GM19467 (cell line): ENCODE measurements around the gene DAZAP2.
"Not testable (repeated sequence)": the region's sequence is repeated elsewhere in the genome, so short reads cannot be mapped to it uniquely, and the experiment has no call there.

Source experiments
- ATAC-seq: cut with Tn5 transposase; IDR thresholded peaks from one replicate; pipeline ENCODE4 v1.9.1; 2021; ENCODE audit warnings: mild to moderate bottlenecking, moderate library complexity; ENCODE audit not compliant: unreplicated experiment

Gene DAZAP2

GRCh38 chr12:51217133-51217967 lies 21.3 kb upstream of the DAZAP2 start:
- ATAC-seq: no peak

- ATAC-seq: peak; percentile 48
Observed at GRCh38 chr12:51217968-51218606, 20.5 kb upstream of the DAZAP2 start, which contains the start of gene POU6F1. Gene POU6F1, minus strand, starts transcription at chr12:51218062. Its CDS starts 11,226 bp downstream, at chr12:51206836.

- ATAC-seq: no peak
Observed at GRCh38 chr12:51218607-51219161, 19.9 kb upstream of the DAZAP2 start.

GRCh38 chr12:51219322-51219721 lies 19.3 kb upstream of the DAZAP2 start:
- ATAC-seq: no peak

- ATAC-seq: not testable (repeated sequence)
Observed at GRCh38 chr12:51219857-51220256, 18.8 kb upstream of the DAZAP2 start.

- ATAC-seq: no peak
Observed at GRCh38 chr12:51222461-51222860, 16.2 kb upstream of the DAZAP2 start.

- no peak for ATAC-seq
Observed at GRCh38 chr12:51224625-51225024, 14.0 kb upstream of the DAZAP2 start.

- ATAC-seq: no peak
Observed at GRCh38 chr12:51225234-51225633, 13.4 kb upstream of the DAZAP2 start.

- ATAC-seq: no peak
Observed at GRCh38 chr12:51225771-51226170, 12.9 kb upstream of the DAZAP2 start.

- ATAC-seq: not testable (repeated sequence)
Observed at GRCh38 chr12:51227112-51227511, 11.5 kb upstream of the DAZAP2 start.

GRCh38 chr12:51227962-51228361 lies 10.7 kb upstream of the DAZAP2 start:
- ATAC-seq: no peak

- ATAC-seq: no peak
Observed at GRCh38 chr12:51229116-51229809, 9.4 kb upstream of the DAZAP2 start.

GRCh38 chr12:51232642-51233041 lies 6.0 kb upstream of the DAZAP2 start:
- ATAC-seq: no peak

- no peak for ATAC-seq
Observed at GRCh38 chr12:51234530-51234929, 4.1 kb upstream of the DAZAP2 start.

- no peak for ATAC-seq
Observed at GRCh38 chr12:51238037-51238509, 553 bp upstream of the DAZAP2 start.

- no peak for ATAC-seq
Observed at GRCh38 chr12:51240971-51241370, 2.3 kb downstream of the DAZAP2 start.

- no peak for ATAC-seq
Observed at GRCh38 chr12:51242120-51242519, 3.5 kb downstream of the DAZAP2 start.

- ATAC-seq: no peak
Observed at GRCh38 chr12:51242876-51243275, 4.2 kb downstream of the DAZAP2 start.

GRCh38 chr12:51244269-51244668 lies 5.6 kb downstream of the DAZAP2 start:
- ATAC-seq: no peak

GRCh38 chr12:51245476-51246253 lies 7.0 kb downstream of the DAZAP2 start:
- no peak for ATAC-seq
